Tibial nerve (tissue), 4 donors: ENCODE results near the gene ZNF324.

Experiments
- CTCF ChIP-seq, 5 experiments: fragments of 200-600 bp in 3 of 5; fragments of 450-650 bp in 2 of 5; sonication (generic) in 3 of 5; IDR thresholded peaks; one replicate each; pipeline ENCODE4 v1.5.1; 2016 to 2019; ENCODE audit warnings: antibody characterized with exemption in 5 of 5, mild to moderate bottlenecking in 3 of 5, moderate library complexity in 2 of 5
- EP300 ChIP-seq, 2 donors: sonication (generic); formaldehyde crosslinking; IDR thresholded peaks; one replicate each; pipeline ENCODE4 v1.6.1; 2017; ENCODE audit warnings: antibody characterized with exemption in 2 of 2, mild to moderate bottlenecking in 1 of 2
- POLR2A ChIP-seq, 2 donors: fragments of 450-650 bp; IDR thresholded peaks; one replicate each; pipeline ENCODE4 v1.6.1; 2017; ENCODE audit warnings: antibody characterized with exemption in 2 of 2, mild to moderate bottlenecking in 2 of 2, moderate library complexity in 2 of 2

- TF ChIP-seq CTCF (IDR thresholded peaks at IDR 0.05), result no peak
- no peak for TF ChIP-seq EP300 (IDR thresholded peaks at IDR 0.05)
- no peak for TF ChIP-seq POLR2A (IDR thresholded peaks at IDR 0.05)
Measured at GRCh38 chr19:58477130-58477529, 10.2 kb downstream of the ZNF324 start.
